ENCODE measurements around the gene UCN2. TPM values are rescaled to one million over a fixed set of nuclear protein-coding genes. Genes with fewer than 3 reads are reported as not detected.

The UCN2 gene
- polyA plus RNA-seq, 3 donors = 0.61 TPM; not detected in 2

DNA sequence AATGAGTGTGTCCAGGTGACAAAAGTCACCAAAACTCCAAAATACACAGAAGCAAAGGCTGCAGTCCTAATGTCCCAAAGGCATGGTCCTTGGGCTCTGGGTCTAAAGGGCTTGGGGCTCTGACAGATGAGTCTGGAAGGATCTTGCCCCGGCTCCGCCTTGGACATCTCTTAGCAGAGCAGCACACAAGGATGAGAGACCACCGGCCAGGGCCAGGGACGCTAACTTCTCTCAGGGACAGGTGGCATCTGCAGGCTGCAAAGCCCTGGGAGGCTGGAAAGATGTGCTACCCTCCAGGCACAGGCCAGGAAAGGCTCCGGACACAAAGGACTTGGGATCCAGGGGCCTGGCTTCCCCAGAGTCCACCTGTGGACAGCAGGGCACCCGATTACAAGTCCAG lies 45.5 kb downstream of the UCN2 start:
- intact Hi-C loops (cut with micrococcal nuclease) = no loop called here
- TF ChIP-seq, protein P1, sequence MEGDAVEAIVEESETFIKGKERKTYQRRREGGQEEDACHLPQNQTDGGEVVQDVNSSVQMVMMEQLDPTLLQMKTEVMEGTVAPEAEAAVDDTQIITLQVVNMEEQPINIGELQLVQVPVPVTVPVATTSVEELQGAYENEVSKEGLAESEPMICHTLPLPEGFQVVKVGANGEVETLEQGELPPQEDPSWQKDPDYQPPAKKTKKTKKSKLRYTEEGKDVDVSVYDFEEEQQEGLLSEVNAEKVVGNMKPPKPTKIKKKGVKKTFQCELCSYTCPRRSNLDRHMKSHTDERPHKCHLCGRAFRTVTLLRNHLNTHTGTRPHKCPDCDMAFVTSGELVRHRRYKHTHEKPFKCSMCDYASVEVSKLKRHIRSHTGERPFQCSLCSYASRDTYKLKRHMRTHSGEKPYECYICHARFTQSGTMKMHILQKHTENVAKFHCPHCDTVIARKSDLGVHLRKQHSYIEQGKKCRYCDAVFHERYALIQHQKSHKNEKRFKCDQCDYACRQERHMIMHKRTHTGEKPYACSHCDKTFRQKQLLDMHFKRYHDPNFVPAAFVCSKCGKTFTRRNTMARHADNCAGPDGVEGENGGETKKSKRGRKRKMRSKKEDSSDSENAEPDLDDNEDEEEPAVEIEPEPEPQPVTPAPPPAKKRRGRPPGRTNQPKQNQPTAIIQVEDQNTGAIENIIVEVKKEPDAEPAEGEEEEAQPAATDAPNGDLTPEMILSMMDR (IDR thresholded peaks at IDR 0.05) = no peak
- H3K4me1 Mint-ChIP-seq = peaks cover 18% of the 10 kb centered on the region
- Histone ChIP-seq H3K79me2 (ENCODE audit: insufficient read depth, low read length) (no peaks in the 10 kb centered on the region), H3K9me3 (replicated peaks in 1 of 2; ENCODE audit: control insufficient read depth in 1 of 2, insufficient read depth in 1 of 2, low read length in 2 of 2) (no peaks in the 10 kb centered on the region), H3K9ac (ENCODE audit: insufficient read depth, low read length, poor library complexity, severe bottlenecking) (no peak overlapping the region), H3K4me2 (replicated peaks; ENCODE audit: extremely low read depth, low read length, poor library complexity, severe bottlenecking) (no peak overlapping the region), H3K4me1 (ENCODE audit: control insufficient read depth in 1 of 2, insufficient read depth in 2 of 2, low read length in 2 of 2) (peaks cover 4 to 26% of the 10 kb centered on the region in 2 donors), H3K4me3 (replicated peaks in 1 of 3; ENCODE audit: low read depth in 2 of 3, low read length in 3 of 3) (no peak overlapping the region), H3K27ac (ENCODE audit: low read depth in 1 of 2, low read length in 2 of 2) (no peak overlapping the region), H2AFZ (ENCODE audit: insufficient read depth, low read depth, low read length, poor library complexity, severe bottlenecking) (no peak overlapping the region), H3K27me3 (ENCODE audit: control insufficient read depth in 2 of 2, insufficient read depth in 2 of 2, low read length in 2 of 2) (no peaks in the 10 kb centered on the region), H3K36me3 (replicated peaks in 1 of 2; ENCODE audit: control insufficient read depth in 1 of 2, insufficient read depth in 2 of 2, low read length in 2 of 2) (peaks cover 45 to 57% of the 10 kb centered on the region in 2 donors), H4K20me1 (ENCODE audit: insufficient read depth, low read length) (no peaks in the 10 kb centered on the region)
- H3K27ac Mint-ChIP-seq = no peak overlapping the region
- no peaks in the 10 kb centered on the region for H3K9me3 Mint-ChIP-seq
- no peak for DNase-seq
- no peaks in the 10 kb centered on the region for H3K27me3 Mint-ChIP-seq (ENCODE audit: low read depth in 3 of 3)
- H3K36me3 Mint-ChIP-seq = peaks cover 32 to 48% of the 10 kb centered on the region in 2 donors
- H3K4me3 Mint-ChIP-seq = no peak overlapping the region
- 97% methylated on average over 6 of the region's 6 CpGs for WGBS (ENCODE audit: insufficient coverage)

DNA sequence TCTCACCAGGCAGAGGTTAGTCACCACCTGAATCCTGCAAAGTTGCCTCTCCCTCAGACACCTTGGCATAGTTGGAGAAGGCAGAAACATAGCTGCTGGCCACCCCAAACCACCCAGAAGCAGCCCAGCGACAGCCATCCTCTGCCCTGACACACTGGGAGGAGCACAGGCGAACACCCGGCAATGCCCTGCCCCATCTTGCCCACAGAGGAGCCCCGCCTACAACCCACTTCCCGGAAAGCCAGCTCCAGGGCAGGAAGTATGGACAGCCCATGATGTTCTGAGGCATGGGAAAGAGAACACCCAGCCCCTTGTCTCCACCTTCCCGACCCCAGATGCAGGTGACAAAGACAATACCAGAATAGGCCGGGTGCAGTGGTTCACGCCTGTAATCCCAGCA lies 47.0 kb downstream of the UCN2 start:
- H3K36me3 Mint-ChIP-seq = peaks cover 26 to 40% of the 10 kb centered on the region in 2 donors
- TF ChIP-seq, protein P1 (IDR thresholded peaks at IDR 0.05) = no peak
- Histone ChIP-seq H3K36me3 (replicated peaks in 1 of 2; ENCODE audit: control insufficient read depth in 1 of 2, insufficient read depth in 2 of 2, low read length in 2 of 2) (peaks cover 35 to 43% of the 10 kb centered on the region in 2 donors), H3K4me1 (ENCODE audit: control insufficient read depth in 1 of 2, insufficient read depth in 2 of 2, low read length in 2 of 2) (peaks cover 4 to 20% of the 10 kb centered on the region in 2 donors), H3K27me3 (ENCODE audit: control insufficient read depth in 2 of 2, insufficient read depth in 2 of 2, low read length in 2 of 2) (no peaks in the 10 kb centered on the region), H2AFZ (ENCODE audit: insufficient read depth, low read depth, low read length, poor library complexity, severe bottlenecking) (no peak overlapping the region), H3K9me3 (replicated peaks in 1 of 2; ENCODE audit: control insufficient read depth in 1 of 2, insufficient read depth in 1 of 2, low read length in 2 of 2) (no peaks in the 10 kb centered on the region), H3K9ac (ENCODE audit: insufficient read depth, low read length, poor library complexity, severe bottlenecking) (no peak overlapping the region), H3K79me2 (ENCODE audit: insufficient read depth, low read length) (no peaks in the 10 kb centered on the region), H4K20me1 (ENCODE audit: insufficient read depth, low read length) (no peaks in the 10 kb centered on the region), H3K4me3 (replicated peaks in 1 of 3; ENCODE audit: low read depth in 2 of 3, low read length in 3 of 3) (no peak overlapping the region), H3K27ac (ENCODE audit: low read depth in 1 of 2, low read length in 2 of 2) (no peak overlapping the region), H3K4me2 (replicated peaks; ENCODE audit: extremely low read depth, low read length, poor library complexity, severe bottlenecking) (no peak overlapping the region)
- intact Hi-C loops (cut with micrococcal nuclease) = no loop called here
- no peaks in the 10 kb centered on the region for H3K27me3 Mint-ChIP-seq (ENCODE audit: low read depth in 3 of 3)
- no peak for DNase-seq
- H3K4me1 Mint-ChIP-seq = peaks cover 21% of the 10 kb centered on the region
- no peak overlapping the region for H3K27ac Mint-ChIP-seq
- WGBS (ENCODE audit: insufficient coverage) = 67% methylated on average over 7 of the region's 8 CpGs
- H3K4me3 Mint-ChIP-seq = no peak overlapping the region
- H3K9me3 Mint-ChIP-seq = peaks cover 0 to 1% (median 0%) of the 10 kb centered on the region in 7 donors

Data from CD14-positive monocyte (primary cell).